Brain microvascular endothelial cell (primary cell): ENCODE data around the gene NEDD4.

Experiments
- DNase-seq: peaks from one replicate; pipeline ENCODE4 v3.0.0-alpha.2; 2020
- H3K27ac ChIP-seq: fragments of 250-450 bp; sonication (Bioruptor Pico); 2 replicates; pipeline ENCODE4 v1.5.1; 2020; ENCODE audit warnings: mild to moderate bottlenecking, moderate library complexity
- H3K27me3 ChIP-seq: fragments of 250-450 bp; sonication (Bioruptor Pico); replicated peaks from 2 replicates; pipeline ENCODE4 v1.5.1; 2020; ENCODE audit warnings: mild to moderate bottlenecking
- H3K36me3 ChIP-seq: fragments of 250-450 bp; sonication (Bioruptor Pico); replicated peaks from 2 replicates; pipeline ENCODE4 v1.5.1; 2020; ENCODE audit warnings: mild to moderate bottlenecking
- H3K4me3 ChIP-seq: 2 replicates; pipeline ENCODE4 v1.5.1; 2011; ENCODE audit warnings: low read depth, mild to moderate bottlenecking, control low read depth, low read length, moderate library complexity
- CTCF ChIP-seq: IDR thresholded peaks from 2 replicates; pipeline ENCODE4 v1.5.1; 2011; ENCODE audit warnings: low read depth, mild to moderate bottlenecking, moderate library complexity, low read length, control low read depth, inconsistent platforms; ENCODE audit errors: missing control alignments
- in situ Hi-C: cut with HindIII; loops from 2 replicates; pipeline ENCODE4 v1.10.0; 2017; ENCODE audit warnings: low sequenced_read_pairs, low pct_ligation_motif_present

The NEDD4 gene

GRCh38 chr15:55861115-55861514 lies 132.3 kb downstream of the NEDD4 start:
- DNase-seq, result no peak
- no peak for TF ChIP-seq CTCF
- in situ Hi-C loops, result no loop called here
- no peak overlapping the region for H3K4me3 ChIP-seq
- H3K27ac ChIP-seq, result no peak overlapping the region
- no peaks in the 10 kb centered on the region for H3K27me3 ChIP-seq
- peaks cover 16% of the 10 kb centered on the region for H3K36me3 ChIP-seq

- no peak overlapping the region for H3K27ac ChIP-seq
These were observed 132.9 kb downstream of the NEDD4 start for GRCh38 chr15:55860468-55860867.

GRCh38 chr15:55859681-55860080 lies 133.7 kb downstream of the NEDD4 start:
- Histone ChIP-seq H3K27me3 (no peaks in the 10 kb centered on the region), H3K4me3 (no peak overlapping the region), H3K36me3 (peaks cover 16% of the 10 kb centered on the region), H3K27ac (no peak overlapping the region)
- TF ChIP-seq CTCF, result no peak
- DNase-seq, result peak; percentile 12
- in situ Hi-C loops, result no loop called here

More at GRCh38 chr15:55860468-55860867, 132.9 kb downstream of the NEDD4 start:
- no peak for DNase-seq
- H3K27me3 ChIP-seq, result no peaks in the 10 kb centered on the region
- TF ChIP-seq CTCF, result peak; percentile 18
- in situ Hi-C loops, result no loop called here
- H3K4me3 ChIP-seq, result no peak overlapping the region
- peaks cover 16% of the 10 kb centered on the region for H3K36me3 ChIP-seq

GRCh38 chr15:55858661-55859060 lies 134.8 kb downstream of the NEDD4 start:
- Histone ChIP-seq H3K27ac (no peak overlapping the region), H3K36me3 (peaks cover 16% of the 10 kb centered on the region), H3K27me3 (no peaks in the 10 kb centered on the region), H3K4me3 (no peak overlapping the region)
- in situ Hi-C loops, result no loop called here
- no peak for TF ChIP-seq CTCF
- DNase-seq, result peak; percentile 18

GRCh38 chr15:55856506-55857164 lies 136.8 kb downstream of the NEDD4 start:
- H3K36me3 ChIP-seq, result peaks cover 16% of the 10 kb centered on the region
- H3K27ac ChIP-seq, result no peak overlapping the region
- DNase-seq, result no peak
- no peaks in the 10 kb centered on the region for H3K27me3 ChIP-seq
- in situ Hi-C loops, result no loop called here
- TF ChIP-seq CTCF, result no peak
- H3K4me3 ChIP-seq, result no peak overlapping the region

GRCh38 chr15:55853134-55853533 lies 140.3 kb downstream of the NEDD4 start:
- Histone ChIP-seq H3K27me3 (no peaks in the 10 kb centered on the region), H3K27ac (no peak overlapping the region), H3K4me3 (no peak overlapping the region), H3K36me3 (no peaks in the 10 kb centered on the region)
- no peak for DNase-seq
- TF ChIP-seq CTCF, result no peak
- in situ Hi-C loops, result no loop called here
